ENCODE measurements around the gene NFASC. TPM values are rescaled to one million over a fixed set of nuclear protein-coding genes. Genes with fewer than 3 reads are reported as not detected.

NFASC gene
- total and polyA plus RNA-seq, 2 experiments from 2014 or later, result 3.9 to 11.7 TPM

- TF ChIP-seq NANOG (IDR thresholded peaks at IDR 0.05; ENCODE audit: borderline replicate concordance) (no peak), ZNF462 (CRISPR knock-in tag; IDR thresholded peaks at IDR 0.05) (no peak), JUNB (IDR thresholded peaks at IDR 0.05; ENCODE audit: unreplicated experiment) (no peak), POLR2AphosphoS5 (IDR thresholded peaks at IDR 0.05; ENCODE audit: low read depth) (no peak), STAT1 (IDR thresholded peaks at IDR 0.05; ENCODE audit: unreplicated experiment) (no peak), EZH2 (IDR thresholded peaks at IDR 0.05; ENCODE audit: low read depth, unreplicated experiment) (no peak), ZNF114 (CRISPR knock-in tag; IDR thresholded peaks at IDR 0.05) (no peak), ZNF331 (CRISPR knock-in tag; IDR thresholded peaks at IDR 0.05; ENCODE audit: low read depth) (no peak), EZH2phosphoT487 (IDR thresholded peaks at IDR 0.05; ENCODE audit: unreplicated experiment) (no peak), CREB1 (CRISPR knock-in tag; IDR thresholded peaks at IDR 0.05; ENCODE audit: low read depth) (no peak)
- TF ChIP-seq, protein P1, sequence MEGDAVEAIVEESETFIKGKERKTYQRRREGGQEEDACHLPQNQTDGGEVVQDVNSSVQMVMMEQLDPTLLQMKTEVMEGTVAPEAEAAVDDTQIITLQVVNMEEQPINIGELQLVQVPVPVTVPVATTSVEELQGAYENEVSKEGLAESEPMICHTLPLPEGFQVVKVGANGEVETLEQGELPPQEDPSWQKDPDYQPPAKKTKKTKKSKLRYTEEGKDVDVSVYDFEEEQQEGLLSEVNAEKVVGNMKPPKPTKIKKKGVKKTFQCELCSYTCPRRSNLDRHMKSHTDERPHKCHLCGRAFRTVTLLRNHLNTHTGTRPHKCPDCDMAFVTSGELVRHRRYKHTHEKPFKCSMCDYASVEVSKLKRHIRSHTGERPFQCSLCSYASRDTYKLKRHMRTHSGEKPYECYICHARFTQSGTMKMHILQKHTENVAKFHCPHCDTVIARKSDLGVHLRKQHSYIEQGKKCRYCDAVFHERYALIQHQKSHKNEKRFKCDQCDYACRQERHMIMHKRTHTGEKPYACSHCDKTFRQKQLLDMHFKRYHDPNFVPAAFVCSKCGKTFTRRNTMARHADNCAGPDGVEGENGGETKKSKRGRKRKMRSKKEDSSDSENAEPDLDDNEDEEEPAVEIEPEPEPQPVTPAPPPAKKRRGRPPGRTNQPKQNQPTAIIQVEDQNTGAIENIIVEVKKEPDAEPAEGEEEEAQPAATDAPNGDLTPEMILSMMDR (conservative IDR thresholded peaks at IDR 0.05; ENCODE audit: low read depth in 2 of 2), result no peak
- TF ChIP-seq, protein P2, sequence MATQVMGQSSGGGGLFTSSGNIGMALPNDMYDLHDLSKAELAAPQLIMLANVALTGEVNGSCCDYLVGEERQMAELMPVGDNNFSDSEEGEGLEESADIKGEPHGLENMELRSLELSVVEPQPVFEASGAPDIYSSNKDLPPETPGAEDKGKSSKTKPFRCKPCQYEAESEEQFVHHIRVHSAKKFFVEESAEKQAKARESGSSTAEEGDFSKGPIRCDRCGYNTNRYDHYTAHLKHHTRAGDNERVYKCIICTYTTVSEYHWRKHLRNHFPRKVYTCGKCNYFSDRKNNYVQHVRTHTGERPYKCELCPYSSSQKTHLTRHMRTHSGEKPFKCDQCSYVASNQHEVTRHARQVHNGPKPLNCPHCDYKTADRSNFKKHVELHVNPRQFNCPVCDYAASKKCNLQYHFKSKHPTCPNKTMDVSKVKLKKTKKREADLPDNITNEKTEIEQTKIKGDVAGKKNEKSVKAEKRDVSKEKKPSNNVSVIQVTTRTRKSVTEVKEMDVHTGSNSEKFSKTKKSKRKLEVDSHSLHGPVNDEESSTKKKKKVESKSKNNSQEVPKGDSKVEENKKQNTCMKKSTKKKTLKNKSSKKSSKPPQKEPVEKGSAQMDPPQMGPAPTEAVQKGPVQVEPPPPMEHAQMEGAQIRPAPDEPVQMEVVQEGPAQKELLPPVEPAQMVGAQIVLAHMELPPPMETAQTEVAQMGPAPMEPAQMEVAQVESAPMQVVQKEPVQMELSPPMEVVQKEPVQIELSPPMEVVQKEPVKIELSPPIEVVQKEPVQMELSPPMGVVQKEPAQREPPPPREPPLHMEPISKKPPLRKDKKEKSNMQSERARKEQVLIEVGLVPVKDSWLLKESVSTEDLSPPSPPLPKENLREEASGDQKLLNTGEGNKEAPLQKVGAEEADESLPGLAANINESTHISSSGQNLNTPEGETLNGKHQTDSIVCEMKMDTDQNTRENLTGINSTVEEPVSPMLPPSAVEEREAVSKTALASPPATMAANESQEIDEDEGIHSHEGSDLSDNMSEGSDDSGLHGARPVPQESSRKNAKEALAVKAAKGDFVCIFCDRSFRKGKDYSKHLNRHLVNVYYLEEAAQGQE (IDR thresholded peaks at IDR 0.05; ENCODE audit: unreplicated experiment), result no peak
- TF ChIP-seq, protein P3, sequence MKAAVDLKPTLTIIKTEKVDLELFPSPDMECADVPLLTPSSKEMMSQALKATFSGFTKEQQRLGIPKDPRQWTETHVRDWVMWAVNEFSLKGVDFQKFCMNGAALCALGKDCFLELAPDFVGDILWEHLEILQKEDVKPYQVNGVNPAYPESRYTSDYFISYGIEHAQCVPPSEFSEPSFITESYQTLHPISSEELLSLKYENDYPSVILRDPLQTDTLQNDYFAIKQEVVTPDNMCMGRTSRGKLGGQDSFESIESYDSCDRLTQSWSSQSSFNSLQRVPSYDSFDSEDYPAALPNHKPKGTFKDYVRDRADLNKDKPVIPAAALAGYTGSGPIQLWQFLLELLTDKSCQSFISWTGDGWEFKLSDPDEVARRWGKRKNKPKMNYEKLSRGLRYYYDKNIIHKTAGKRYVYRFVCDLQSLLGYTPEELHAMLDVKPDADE (IDR thresholded peaks at IDR 0.05), result no peak
- Histone ChIP-seq H3K4me2 (no peak overlapping the region), H2AFZ (no peak overlapping the region), H3K9me2 (ENCODE audit: insufficient read depth) (no peaks in the 10 kb centered on the region), H3K79me2 (replicated peaks; ENCODE audit: insufficient read depth) (no peaks in the 10 kb centered on the region), H3K27ac (ENCODE audit: low read depth) (no peak overlapping the region), H3K4me1 (ENCODE audit: insufficient read depth) (peaks cover 3% of the 10 kb centered on the region; the same call in 1 of the 2 replicates), H3K36me3 (ENCODE audit: insufficient read depth) (no peaks in the 10 kb centered on the region), H3F3A (replicated peaks; ENCODE audit: low read depth) (no peaks in the 10 kb centered on the region), H3K27me3 (ENCODE audit: insufficient read depth) (no peaks in the 10 kb centered on the region), H4K20me1 (replicated peaks; ENCODE audit: insufficient read depth) (no peaks in the 10 kb centered on the region), H3K4me3 (no peak overlapping the region)
- Mint-ChIP-seq H3K36me3 (ENCODE audit: low read depth) (no peaks in the 10 kb centered on the region; the same call in 2 of the 3 replicates), H3K9me3 (no peaks in the 10 kb centered on the region), H3K27me3 (ENCODE audit: insufficient read depth, low read depth, poor library complexity) (peaks cover 19% of the 10 kb centered on the region), H3K4me3 (no peak overlapping the region), H3K4me1 (peaks cover 7% of the 10 kb centered on the region), H3K27ac (no peak overlapping the region)
- no peak for DNase-seq (ENCODE audit: low spot score)
- no peak for ATAC-seq
These were observed 127.1 kb downstream of the NFASC start for GRCh38 chr1:204997591-204998355.
